Measurements from ENCODE around the gene GPRC5B. TPM values are rescaled to one million over a fixed set of nuclear protein-coding genes. Genes with fewer than 3 reads are reported as not detected.

Gene GPRC5B
- total RNA-seq, 4 donors from 2014 or later = 10.8 to 44.8 (median 24.0) TPM

- no peak for TF ChIP-seq CTCF (IDR thresholded peaks at IDR 0.05; ENCODE audit: low read depth)
These were observed 31.4 kb upstream of the GPRC5B start for GRCh38 chr16:19916064-19916463.

GRCh38 chr16:19914877-19915276 is 30.2 kb upstream of the GPRC5B start:
- no peak for TF ChIP-seq CTCF (IDR thresholded peaks at IDR 0.05; ENCODE audit: low read depth)

GRCh38 chr16:19913340-19913645 is 28.6 kb upstream of the GPRC5B start:
- TF ChIP-seq CTCF (IDR thresholded peaks at IDR 0.05; ENCODE audit: low read depth) = no peak

- no peak for TF ChIP-seq CTCF (IDR thresholded peaks at IDR 0.05; ENCODE audit: low read depth)
These were observed 28.0 kb upstream of the GPRC5B start for GRCh38 chr16:19912455-19913339.

- no peak for TF ChIP-seq CTCF (IDR thresholded peaks at IDR 0.05; ENCODE audit: low read depth)
These were observed 27.3 kb upstream of the GPRC5B start for GRCh38 chr16:19911747-19912454.

- no peak for TF ChIP-seq CTCF (IDR thresholded peaks at IDR 0.05; ENCODE audit: low read depth)
These were observed 26.6 kb upstream of the GPRC5B start for GRCh38 chr16:19911204-19911603.

GRCh38 chr16:19909750-19910322 is 25.2 kb upstream of the GPRC5B start:
- no peak for TF ChIP-seq CTCF (IDR thresholded peaks at IDR 0.05; ENCODE audit: low read depth)
